ENCODE measurements around the gene PRKG1.

DNA sequence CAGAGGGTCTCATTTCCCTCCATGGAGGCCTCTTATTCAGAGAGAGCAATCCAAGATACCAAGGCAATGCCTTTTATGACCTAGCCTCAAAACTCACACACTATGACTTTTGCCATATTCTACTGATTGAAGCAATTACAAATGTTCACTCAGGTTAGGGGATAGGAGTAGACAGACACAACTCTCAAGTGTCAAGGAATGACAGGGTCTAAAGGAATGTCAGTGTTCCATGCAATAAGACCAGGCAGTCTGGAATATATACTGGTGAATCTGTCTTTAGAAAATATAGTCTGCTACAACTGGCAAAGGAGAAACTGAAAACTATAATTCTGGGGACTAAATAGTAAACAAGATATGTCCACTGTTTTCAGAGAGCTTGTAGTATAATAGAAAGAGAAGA is 283.9 kb downstream of the PRKG1 start:
- TF ChIP-seq POLR2A (IDR thresholded peaks at IDR 0.05) = no peak
- TF ChIP-seq, protein P1, sequence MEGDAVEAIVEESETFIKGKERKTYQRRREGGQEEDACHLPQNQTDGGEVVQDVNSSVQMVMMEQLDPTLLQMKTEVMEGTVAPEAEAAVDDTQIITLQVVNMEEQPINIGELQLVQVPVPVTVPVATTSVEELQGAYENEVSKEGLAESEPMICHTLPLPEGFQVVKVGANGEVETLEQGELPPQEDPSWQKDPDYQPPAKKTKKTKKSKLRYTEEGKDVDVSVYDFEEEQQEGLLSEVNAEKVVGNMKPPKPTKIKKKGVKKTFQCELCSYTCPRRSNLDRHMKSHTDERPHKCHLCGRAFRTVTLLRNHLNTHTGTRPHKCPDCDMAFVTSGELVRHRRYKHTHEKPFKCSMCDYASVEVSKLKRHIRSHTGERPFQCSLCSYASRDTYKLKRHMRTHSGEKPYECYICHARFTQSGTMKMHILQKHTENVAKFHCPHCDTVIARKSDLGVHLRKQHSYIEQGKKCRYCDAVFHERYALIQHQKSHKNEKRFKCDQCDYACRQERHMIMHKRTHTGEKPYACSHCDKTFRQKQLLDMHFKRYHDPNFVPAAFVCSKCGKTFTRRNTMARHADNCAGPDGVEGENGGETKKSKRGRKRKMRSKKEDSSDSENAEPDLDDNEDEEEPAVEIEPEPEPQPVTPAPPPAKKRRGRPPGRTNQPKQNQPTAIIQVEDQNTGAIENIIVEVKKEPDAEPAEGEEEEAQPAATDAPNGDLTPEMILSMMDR (IDR thresholded peaks at IDR 0.05) = no peak
- TF ChIP-seq POLR2AphosphoS5 (IDR thresholded peaks at IDR 0.05; ENCODE audit: insufficient read depth in 1 of 2, low read depth in 1 of 2) = no peak
